GM12878 (cell line): ENCODE measurements around the gene GPATCH3. TPM values are rescaled to one million over a fixed set of nuclear protein-coding genes. Genes with fewer than 3 reads are reported as not detected.

Source experiments
- ATAC-seq: fragments of 200-7000 bp; cut with Tn5 transposase; 3 replicates; pipeline ENCODE4 v1.9.1; 2020; ENCODE audit warnings: mild to moderate bottlenecking, moderate library complexity
- BruUV-seq: library from RNA; stranded (reverse); fragments of 400-500 nt; replicated peaks from 2 replicates; lab custom pipeline; 2021; lab: Mats Ljungman, UMichigan
- CTCF ChIA-PET: fragments of 300-600 bp; sonication (Branson Sonifier 250); formaldehyde crosslinking; extraction: SDS; loops from one replicate; lab custom pipeline; 2021; ENCODE audit warnings: inconsistent platforms; lab: Yijun Ruan, JAX
- POLR2A ChIA-PET: fragments of 350-600 bp; formaldehyde crosslinking; extraction: SDS; loops from one replicate; lab custom pipeline; 2021; ENCODE audit warnings: inconsistent platforms; lab: Charles Lee
- RAD21 ChIA-PET: fragments of 300-600 bp; sonication (Branson Sonifier 250); formaldehyde crosslinking; loops from one replicate; lab custom pipeline; 2023; ENCODE audit warnings: antibody characterized with exemption; ENCODE audit not compliant: unreplicated experiment; lab: Charles Lee
- SMC1A ChIA-PET: fragments of 300-600 bp; sonication (Branson Sonifier 250); formaldehyde crosslinking; loops from one replicate; lab custom pipeline; 2023; ENCODE audit not compliant: unreplicated experiment, uncharacterized antibody; lab: Charles Lee
- DNase-seq: peaks from one replicate; pipeline ENCODE4 v3.0.0-alpha.2; 2011; ENCODE audit warnings: low read depth, low spot score
- FAIRE-seq: peaks from 3 replicates; lab custom pipeline; 2011; peaks lifted over from hg19 to GRCh38; lab: Jason Lieb, UNC
- H2AFZ ChIP-seq: 2 replicates; pipeline ENCODE4 v1.6.0; 2011; ENCODE audit warnings: low read depth, low read length, control low read depth; ENCODE audit not compliant: control insufficient read depth
- H3K27ac ChIP-seq: 2 replicates; pipeline ENCODE4 v1.5.1; 2011; ENCODE audit warnings: control low read depth; ENCODE audit not compliant: control insufficient read depth, insufficient read depth
- H3K27me3 ChIP-seq, 2 experiments: replicated peaks in 1 of 2; 2 replicates each; pipeline versions ENCODE4 v1.6.0 to v1.6.1; 2011; ENCODE audit warnings: low read length in 1 of 2; ENCODE audit not compliant: control insufficient read depth in 2 of 2, insufficient read depth in 2 of 2
- H3K36me3 ChIP-seq, 2 experiments: 2 replicates each; pipeline ENCODE4 v1.5.1; 2011; ENCODE audit warnings: low read length in 1 of 2; ENCODE audit not compliant: control insufficient read depth in 2 of 2, insufficient read depth in 2 of 2
- H3K4me1 ChIP-seq: 2 replicates; pipeline ENCODE4 v1.6.1; 2011; ENCODE audit warnings: mild to moderate bottlenecking, low read length, moderate library complexity, mixed read lengths; ENCODE audit not compliant: control insufficient read depth, insufficient read depth
- H3K4me2 ChIP-seq: 2 replicates; pipeline ENCODE4 v1.6.0; 2011; ENCODE audit warnings: control low read depth; ENCODE audit not compliant: control insufficient read depth, insufficient read depth
- H3K4me3 ChIP-seq: fragments of 200-600 bp; sonication (generic); 2 replicates; pipeline ENCODE4 v1.5.1; 2016
- H3K79me2 ChIP-seq: 2 replicates; pipeline ENCODE4 v1.6.0; 2011; ENCODE audit warnings: low read length; ENCODE audit not compliant: control insufficient read depth, insufficient read depth
- H3K9ac ChIP-seq: 2 replicates; pipeline ENCODE4 v1.8.0; 2011; ENCODE audit warnings: low read length, control low read depth, mixed read lengths; ENCODE audit not compliant: control insufficient read depth, insufficient read depth
- H3K9me3 ChIP-seq: replicated peaks from 3 replicates; pipeline ENCODE4 v1.5.1; 2011; ENCODE audit warnings: mild to moderate bottlenecking, low read length; ENCODE audit not compliant: control insufficient read depth, insufficient read depth
- H4K20me1 ChIP-seq: 2 replicates; pipeline ENCODE4 v1.6.0; 2011; ENCODE audit not compliant: control insufficient read depth, insufficient read depth
- CBFB ChIP-seq: IDR thresholded peaks from 2 replicates; pipeline ENCODE4 v1.6.1; 2016; ENCODE audit warnings: antibody characterized with exemption, low read depth
- ESRRA ChIP-seq: IDR thresholded peaks from 2 replicates; pipeline ENCODE4 v1.6.1; 2012; ENCODE audit warnings: mild to moderate bottlenecking, low read length, improper control_type of control experiment
- EZH2 ChIP-seq: IDR thresholded peaks from 2 replicates; pipeline ENCODE4 v1.6.1; 2012; ENCODE audit warnings: low read depth, mild to moderate bottlenecking, control low read depth, inconsistent platforms, low read length, borderline replicate concordance; ENCODE audit not compliant: control insufficient read depth
- LARP7 ChIP-seq: fragments of 450-650 bp; IDR thresholded peaks from 2 replicates; pipeline ENCODE4 v1.6.1; 2017; ENCODE audit warnings: mild to moderate bottlenecking
- MXI1 ChIP-seq: fragments of 150-350 bp; IDR thresholded peaks from 2 replicates; pipeline ENCODE4 v1.6.1; 2011; ENCODE audit warnings: low read depth, mild to moderate bottlenecking, inconsistent platforms, low read length, improper control_type of control experiment
- MYB ChIP-seq: fragments of 150-350 bp; IDR thresholded peaks from 2 replicates; pipeline ENCODE4 v1.6.1; 2014; ENCODE audit warnings: mild to moderate bottlenecking, low read depth, low read length, borderline replicate concordance
- NR2F1 ChIP-seq: fragments of 450-650 bp; conservative IDR thresholded peaks from 2 replicates; pipeline ENCODE4 v1.6.1; 2017; ENCODE audit warnings: mild to moderate bottlenecking
- NRF1 ChIP-seq: conservative IDR thresholded peaks from 2 replicates; pipeline ENCODE4 v1.6.1; 2011; ENCODE audit warnings: mild to moderate bottlenecking, low read depth, low read length, improper control_type of control experiment
- PAX8 ChIP-seq: fragments of 450-650 bp; IDR thresholded peaks from 2 replicates; pipeline ENCODE4 v1.6.1; 2017; ENCODE audit warnings: mild to moderate bottlenecking, moderate library complexity
- POLR2AphosphoS2 ChIP-seq: IDR thresholded peaks from 2 replicates; pipeline ENCODE4 v1.6.1; 2011; ENCODE audit warnings: low read depth, mild to moderate bottlenecking, low read length, improper control_type of control experiment, moderate library complexity
- WGBS: methylation state at CpG from one replicate; pipeline ENCODE4 v1.1.6; 2016; ENCODE audit warnings: low lambda C conversion rate; ENCODE audit not compliant: insufficient replicate concordance, insufficient coverage; ENCODE audit errors: missing lambda C conversion rate; 5-methylcytosine and 5-hydroxymethylcytosine counted together
- in situ Hi-C: fragments of 300-500 bp; cut with MboI; formaldehyde crosslinking; loops from 9 replicates; pipeline ENCODE4 v1.14.3; 2018; ENCODE audit warnings: mixed read lengths
- intact Hi-C: fragments of 100-400 bp; cut with micrococcal nuclease; formaldehyde crosslinking; loops from one replicate; pipeline ENCODE4 v1.14.2; 2022; ENCODE audit not compliant: unreplicated experiment
- polyA plus RNA-seq, 11 experiments: library from polyadenylated mRNA; depleted of rRNA in 4 of 11; unstranded in 6 of 11; stranded (reverse) in 5 of 11; fragments of >200 nt; fragmentation: Nextera tagmentation in 4 of 11; fragmentation: Illumina TruSeq in 1 of 11; extraction: Ambion mirVana in 4 of 11; extraction: Trizol in 1 of 11; gene quantifications; 1 replicate in 1 of 11; 2 replicates in 10 of 11; pipeline versions ENCODE4 v1.2.1 to v1.2.3, GENCODE V29; 2011 to 2016; ENCODE audit warnings: inconsistent platforms in 2 of 11, missing spikeins in 2 of 11, low read depth in 1 of 11
- total RNA-seq, 4 experiments: library from RNA; depleted of rRNA in 3 of 4; stranded (reverse); fragments of >200 nt in 3 of 4; fragmentation: Illumina TruSeq in 1 of 4; extraction: Trizol in 1 of 4; gene quantifications; 2 replicates each; pipeline versions ENCODE4 v1.2.1 to v1.2.3, GENCODE V29; 2013 to 2021
- TF ChIP-seq, protein P1 (sequence below): IDR thresholded peaks from 2 replicates; pipeline ENCODE4 v1.6.1; 2012; ENCODE audit warnings: mild to moderate bottlenecking, low read depth, low read length

Gene GPATCH3
- total and polyA plus RNA-seq, 10 of the 15 experiments (the other 5 are each of a cell fraction or from before 2014, with no cell fraction given) = 0.56 to 13.4 (median 8.7) TPM

DNA sequence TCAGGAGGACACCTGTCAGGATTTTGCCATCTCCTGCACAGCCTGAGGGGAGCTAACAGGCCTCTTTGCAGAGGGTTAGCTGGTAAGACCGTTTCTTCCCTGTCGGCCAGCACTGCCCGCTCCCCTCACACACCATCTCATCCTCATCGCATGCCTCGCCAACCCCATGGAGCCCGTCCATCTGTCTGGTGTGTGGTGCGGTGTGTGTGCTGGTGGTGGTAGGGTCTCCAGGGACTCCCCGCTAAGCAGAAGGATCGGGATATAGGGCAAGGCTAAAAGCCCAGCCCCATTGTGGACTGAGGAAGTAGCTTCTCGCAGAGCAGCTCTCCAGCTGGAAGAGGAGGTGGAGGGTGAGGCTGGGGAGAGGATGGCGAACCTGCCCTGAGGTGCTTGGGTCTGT is 44.1 kb downstream of the GPATCH3 start:
- no peak overlapping the region for H3K4me2 ChIP-seq
- intact Hi-C loops (no loop called here), in situ Hi-C loops (no loop called here)
- ChIA-PET RAD21 (interaction anchor here (0.8 kb wide), 1 partner anchor 10 kb away, joined by 3 read pairs; no protein-coding TSS in a partner anchor), SMC1A (interaction anchor here (1.2 to 1.4 kb wide), 2 partner anchors 9 to 45 kb away, joined by 4 read pairs; no protein-coding TSS in a partner anchor), POLR2A (interaction anchor here (0.6 kb wide), 1 partner anchor 646 kb away, joined by 5 read pairs; no protein-coding TSS in a partner anchor), CTCF (interaction anchor here (1.1 to 5.9 kb wide), 5 partner anchors 9 to 66 kb away, joined by 4 to 25 read pairs (median 6); no protein-coding TSS in a partner anchor)
- no peaks in the 10 kb centered on the region for H3K27me3 ChIP-seq
- DNase-seq = no peak
- no peak overlapping the region for H3K9ac ChIP-seq
- H3K9me3 ChIP-seq = no peaks in the 10 kb centered on the region
- TF ChIP-seq CBFB (no peak), MYB (no peak), MXI1 (no peak), ESRRA (no peak), LARP7 (no peak), NRF1 (no peak), PAX8 (no peak)
- H3K4me3 ChIP-seq = no peak overlapping the region
- H3K36me3 ChIP-seq = peaks cover 12 to 27% of the 10 kb centered on the region in 2 experiments
- H3K27ac ChIP-seq = no peak overlapping the region
- no peak for FAIRE-seq
- no peak for ATAC-seq
- H3K4me1 ChIP-seq = no peaks in the 10 kb centered on the region
- H2AFZ ChIP-seq = no peak overlapping the region
- no TSS peak for BruUV-seq
- WGBS = 79% methylated on average over 11 of the region's 11 CpGs
- no peaks in the 10 kb centered on the region for H3K79me2 ChIP-seq
- H4K20me1 ChIP-seq = no peaks in the 10 kb centered on the region

DNA sequence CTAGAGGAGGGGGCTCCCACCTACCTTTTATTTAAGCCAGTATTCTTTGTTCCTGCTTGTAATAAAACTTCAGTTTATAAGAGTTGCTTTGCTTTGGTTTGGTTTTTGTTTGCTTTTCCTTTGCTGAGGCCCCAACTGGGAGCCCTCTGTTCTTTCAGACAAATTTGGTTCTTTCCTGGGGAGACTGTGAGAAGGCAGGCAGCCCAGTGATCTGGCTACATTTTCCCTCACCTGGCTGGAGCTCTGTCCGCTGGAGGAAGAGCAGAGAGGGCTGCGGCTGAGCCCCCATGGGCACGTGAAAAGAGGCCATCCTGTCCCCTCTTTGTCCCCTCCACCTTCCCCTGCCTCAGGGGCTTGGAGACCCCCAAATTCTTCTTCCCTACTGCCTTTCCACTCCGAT is 44.6 kb downstream of the GPATCH3 start:
- Histone ChIP-seq H3K9ac (no peak overlapping the region), H3K36me3 (peaks cover 16 to 32% of the 10 kb centered on the region in 2 experiments), H3K9me3 (no peaks in the 10 kb centered on the region), H4K20me1 (no peaks in the 10 kb centered on the region), H3K79me2 (no peaks in the 10 kb centered on the region), H3K4me2 (no peak overlapping the region), H3K27me3 (no peaks in the 10 kb centered on the region), H2AFZ (no peak overlapping the region), H3K27ac (no peak overlapping the region), H3K4me3 (no peak overlapping the region), H3K4me1 (no peaks in the 10 kb centered on the region)
- RAD21 ChIA-PET = interaction anchor here (1.0 to 1.6 kb wide), 2 partner anchors 9 to 32 kb away, joined by 4 to 5 read pairs; no protein-coding TSS in a partner anchor
- no TSS peak for BruUV-seq
- ATAC-seq = no peak
- in situ Hi-C loops = no loop called here
- POLR2A ChIA-PET = interaction anchor here (0.6 kb wide), 1 partner anchor 646 kb away, joined by 5 read pairs; no protein-coding TSS in a partner anchor
- intact Hi-C loops = no loop called here
- no peak for FAIRE-seq
- 92% methylated on average over 4 of the region's 4 CpGs for WGBS
- CTCF ChIA-PET = interaction anchor here (1.1 to 5.9 kb wide), 7 partner anchors 9 to 65 kb away, joined by 3 to 25 read pairs (median 5); no protein-coding TSS in a partner anchor
- DNase-seq = no peak
- SMC1A ChIA-PET = interaction anchor here (1.2 to 1.4 kb wide), 2 partner anchors 10 to 44 kb away, joined by 4 read pairs; no protein-coding TSS in a partner anchor
- no peak for TF ChIP-seq POLR2AphosphoS2
- no peak for TF ChIP-seq NR2F1
- TF ChIP-seq EZH2 = no peak
- TF ChIP-seq, protein P1, sequence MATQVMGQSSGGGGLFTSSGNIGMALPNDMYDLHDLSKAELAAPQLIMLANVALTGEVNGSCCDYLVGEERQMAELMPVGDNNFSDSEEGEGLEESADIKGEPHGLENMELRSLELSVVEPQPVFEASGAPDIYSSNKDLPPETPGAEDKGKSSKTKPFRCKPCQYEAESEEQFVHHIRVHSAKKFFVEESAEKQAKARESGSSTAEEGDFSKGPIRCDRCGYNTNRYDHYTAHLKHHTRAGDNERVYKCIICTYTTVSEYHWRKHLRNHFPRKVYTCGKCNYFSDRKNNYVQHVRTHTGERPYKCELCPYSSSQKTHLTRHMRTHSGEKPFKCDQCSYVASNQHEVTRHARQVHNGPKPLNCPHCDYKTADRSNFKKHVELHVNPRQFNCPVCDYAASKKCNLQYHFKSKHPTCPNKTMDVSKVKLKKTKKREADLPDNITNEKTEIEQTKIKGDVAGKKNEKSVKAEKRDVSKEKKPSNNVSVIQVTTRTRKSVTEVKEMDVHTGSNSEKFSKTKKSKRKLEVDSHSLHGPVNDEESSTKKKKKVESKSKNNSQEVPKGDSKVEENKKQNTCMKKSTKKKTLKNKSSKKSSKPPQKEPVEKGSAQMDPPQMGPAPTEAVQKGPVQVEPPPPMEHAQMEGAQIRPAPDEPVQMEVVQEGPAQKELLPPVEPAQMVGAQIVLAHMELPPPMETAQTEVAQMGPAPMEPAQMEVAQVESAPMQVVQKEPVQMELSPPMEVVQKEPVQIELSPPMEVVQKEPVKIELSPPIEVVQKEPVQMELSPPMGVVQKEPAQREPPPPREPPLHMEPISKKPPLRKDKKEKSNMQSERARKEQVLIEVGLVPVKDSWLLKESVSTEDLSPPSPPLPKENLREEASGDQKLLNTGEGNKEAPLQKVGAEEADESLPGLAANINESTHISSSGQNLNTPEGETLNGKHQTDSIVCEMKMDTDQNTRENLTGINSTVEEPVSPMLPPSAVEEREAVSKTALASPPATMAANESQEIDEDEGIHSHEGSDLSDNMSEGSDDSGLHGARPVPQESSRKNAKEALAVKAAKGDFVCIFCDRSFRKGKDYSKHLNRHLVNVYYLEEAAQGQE = no peak
